K562 (cell line): ENCODE data around the gene CCDC116. TPM values are rescaled to one million over a fixed set of nuclear protein-coding genes. Genes with fewer than 3 reads are reported as not detected.

Experiments used
- CBFA2T2 ChIP-seq: fragments of 450-650 bp; conservative IDR thresholded peaks from 2 replicates; pipeline ENCODE4 v1.6.1; 2017; ENCODE audit warnings: mild to moderate bottlenecking
- GABPB1 ChIP-seq: sonication (generic); formaldehyde crosslinking; IDR thresholded peaks from 2 replicates; pipeline ENCODE4 v1.8.0; 2022; ENCODE audit warnings: mild to moderate bottlenecking, missing genetic modification reagents
- KLF13 ChIP-seq: fragments of 450-650 bp; IDR thresholded peaks from 2 replicates; pipeline ENCODE4 v1.6.1; 2016; ENCODE audit warnings: missing genetic modification characterization, low read depth, mild to moderate bottlenecking, missing compliant biosample characterization, moderate library complexity, borderline replicate concordance
- SIN3B ChIP-seq: fragments of 450-650 bp; IDR thresholded peaks from 2 replicates; pipeline ENCODE4 v1.6.1; 2017; ENCODE audit warnings: low read depth, mild to moderate bottlenecking, moderate library complexity
- SRF ChIP-seq, 2 experiments: fragments of 250-450, 450-650 bp in 1 of 2; sonication (Bioruptor Pico) in 1 of 2; sonication (generic) in 1 of 2; formaldehyde crosslinking; IDR thresholded peaks; 2 replicates each; pipeline versions ENCODE4 v1.5.0 to v1.5.1; 2020 to 2022; ENCODE audit warnings: mild to moderate bottlenecking in 1 of 2, missing genetic modification reagents in 1 of 2
- WHSC1 ChIP-seq: IDR thresholded peaks from one replicate; pipeline ENCODE4 v1.6.1; 2012; ENCODE audit warnings: low read length, control low read depth, inconsistent platforms
- ZBED1 ChIP-seq: IDR thresholded peaks from 2 replicates; pipeline ENCODE4 v1.6.1; 2014
- ZNF408 ChIP-seq: fragments of 250-450 bp; sonication (Bioruptor Pico); IDR thresholded peaks from 2 replicates; pipeline ENCODE4 v1.4.0; 2020; ENCODE audit warnings: low read depth, mild to moderate bottlenecking, moderate library complexity
- ZNF436 ChIP-seq: fragments of 250-450, 450-650 bp; sonication (Bioruptor Pico); formaldehyde crosslinking; IDR thresholded peaks from 2 replicates; pipeline ENCODE4 v1.7.0; 2020; ENCODE audit warnings: mild to moderate bottlenecking
- polyA plus RNA-seq, 8 experiments: library from polyadenylated mRNA; depleted of rRNA in 4 of 8; stranded (reverse) in 5 of 8; unstranded in 3 of 8; fragments of >200 nt; fragmentation: Nextera tagmentation in 2 of 8; fragmentation: Illumina TruSeq in 1 of 8; extraction: Ambion mirVana in 2 of 8; extraction: Trizol in 1 of 8; gene quantifications; 2 replicates each; pipeline versions ENCODE4 v1.2.1 to v1.2.3, GENCODE V29; 2011 to 2014; ENCODE audit warnings: inconsistent platforms in 1 of 8, missing spikeins in 1 of 8
- total RNA-seq, 7 experiments: library from RNA; depleted of rRNA in 6 of 7; stranded (reverse); fragments of >200 nt in 6 of 7; fragmentation: Illumina TruSeq in 2 of 7; extraction: Trizol in 2 of 7; gene quantifications; 2 replicates each; pipeline versions ENCODE4 v1.2.1 to v1.2.3, GENCODE V29; 2011 to 2021; ENCODE audit warnings: low replicate concordance in 1 of 7
- TF ChIP-seq, protein P1 (sequence below): fragments of 450-650 bp; IDR thresholded peaks from 2 replicates; pipeline ENCODE4 v1.6.1; 2018; ENCODE audit not compliant: partially characterized antibody
- TF ChIP-seq, protein P2 (sequence below), 2 experiments: fragments of 250-450 bp in 1 of 2; fragments of 450-650 bp in 1 of 2; sonication (Bioruptor Pico) in 1 of 2; IDR thresholded peaks; 2 replicates each; pipeline versions ENCODE4 v1.6.1 to v1.8.0; 2016 to 2021; ENCODE audit warnings: mild to moderate bottlenecking in 2 of 2, moderate library complexity in 2 of 2, missing compliant biosample characterization in 1 of 2, missing genetic modification characterization in 1 of 2
- TF ChIP-seq, protein P3 (sequence below): fragments of 450-650 bp; IDR thresholded peaks from 2 replicates; pipeline ENCODE4 v1.7.1; 2018; ENCODE audit warnings: mild to moderate bottlenecking, low read depth; ENCODE audit not compliant: partially characterized antibody
- TF ChIP-seq, protein P4 (sequence below): fragments of 250-450 bp; sonication (Bioruptor Pico); IDR thresholded peaks from 2 replicates; pipeline ENCODE4 v1.4.0; 2020; ENCODE audit warnings: mild to moderate bottlenecking, moderate library complexity
- TF ChIP-seq, protein P5 (sequence below), 2 experiments: fragments of 450-650 bp in 1 of 2; sonication (generic) in 1 of 2; formaldehyde crosslinking in 1 of 2; IDR thresholded peaks in 1 of 2; conservative IDR thresholded peaks in 1 of 2; 2 replicates each; pipeline versions ENCODE4 v1.6.1 to v1.8.1; 2016 to 2023; ENCODE audit warnings: mild to moderate bottlenecking in 2 of 2, moderate library complexity in 2 of 2, inconsistent platforms in 1 of 2, missing genetic modification reagents in 1 of 2
- TF ChIP-seq, protein P6 (sequence below): fragments of 250-450 bp; sonication (Bioruptor Pico); IDR thresholded peaks from 2 replicates; pipeline ENCODE4 v1.9.0; 2021; ENCODE audit warnings: mild to moderate bottlenecking
- TF ChIP-seq, protein P7 (sequence below): fragments of 450-650 bp; formaldehyde crosslinking; IDR thresholded peaks from 2 replicates; pipeline ENCODE4 v1.4.0; 2022; ENCODE audit warnings: mild to moderate bottlenecking, moderate library complexity

The CCDC116 gene
- total and polyA plus RNA-seq, 9 of the 15 experiments (the other 6 are each of a cell fraction or from before 2014, with no cell fraction given) = 1.6 to 11.3 (median 4.7) TPM

DNA sequence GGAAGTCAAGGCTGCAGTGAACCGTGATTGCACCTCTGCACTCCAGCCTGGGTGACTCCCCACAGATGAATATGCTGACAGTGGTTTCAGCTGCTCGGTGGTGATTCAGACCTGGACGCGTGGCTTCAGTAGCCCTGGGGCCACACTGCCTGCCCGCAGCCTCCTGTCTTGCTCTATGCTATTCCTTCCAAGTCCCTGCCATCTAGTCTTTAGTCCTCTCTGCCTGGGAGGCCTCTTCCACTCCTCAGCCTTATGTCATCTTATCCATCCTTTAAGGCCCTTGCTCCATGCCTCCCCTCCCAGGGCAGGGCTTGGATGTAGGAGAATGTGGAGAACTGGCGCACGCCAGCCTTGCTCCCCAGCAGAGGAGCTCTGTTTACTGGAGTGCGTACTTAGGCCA, 25.8 kb upstream of the CCDC116 start (continued):
- TF ChIP-seq GABPB1 (no peak), WHSC1 (peak; percentile 100), SRF (CRISPR knock-in tag; IDR thresholded peaks at IDR 0.05) (peak in 1 of 2 experiments; percentile 59; a peak in 1 of 4 replicates), ZNF408 (CRISPR knock-in tag) (no peak), KLF13 (tag) (peak; percentile 56; the same call in 1 of the 2 replicates), ZBED1 (no peak), ZNF436 (CRISPR knock-in tag) (0 out of 2 replicates have a peak, but pooled peaks have one; percentile 41), CBFA2T2 (no peak), SIN3B (no peak)
- TF ChIP-seq, protein P1, sequence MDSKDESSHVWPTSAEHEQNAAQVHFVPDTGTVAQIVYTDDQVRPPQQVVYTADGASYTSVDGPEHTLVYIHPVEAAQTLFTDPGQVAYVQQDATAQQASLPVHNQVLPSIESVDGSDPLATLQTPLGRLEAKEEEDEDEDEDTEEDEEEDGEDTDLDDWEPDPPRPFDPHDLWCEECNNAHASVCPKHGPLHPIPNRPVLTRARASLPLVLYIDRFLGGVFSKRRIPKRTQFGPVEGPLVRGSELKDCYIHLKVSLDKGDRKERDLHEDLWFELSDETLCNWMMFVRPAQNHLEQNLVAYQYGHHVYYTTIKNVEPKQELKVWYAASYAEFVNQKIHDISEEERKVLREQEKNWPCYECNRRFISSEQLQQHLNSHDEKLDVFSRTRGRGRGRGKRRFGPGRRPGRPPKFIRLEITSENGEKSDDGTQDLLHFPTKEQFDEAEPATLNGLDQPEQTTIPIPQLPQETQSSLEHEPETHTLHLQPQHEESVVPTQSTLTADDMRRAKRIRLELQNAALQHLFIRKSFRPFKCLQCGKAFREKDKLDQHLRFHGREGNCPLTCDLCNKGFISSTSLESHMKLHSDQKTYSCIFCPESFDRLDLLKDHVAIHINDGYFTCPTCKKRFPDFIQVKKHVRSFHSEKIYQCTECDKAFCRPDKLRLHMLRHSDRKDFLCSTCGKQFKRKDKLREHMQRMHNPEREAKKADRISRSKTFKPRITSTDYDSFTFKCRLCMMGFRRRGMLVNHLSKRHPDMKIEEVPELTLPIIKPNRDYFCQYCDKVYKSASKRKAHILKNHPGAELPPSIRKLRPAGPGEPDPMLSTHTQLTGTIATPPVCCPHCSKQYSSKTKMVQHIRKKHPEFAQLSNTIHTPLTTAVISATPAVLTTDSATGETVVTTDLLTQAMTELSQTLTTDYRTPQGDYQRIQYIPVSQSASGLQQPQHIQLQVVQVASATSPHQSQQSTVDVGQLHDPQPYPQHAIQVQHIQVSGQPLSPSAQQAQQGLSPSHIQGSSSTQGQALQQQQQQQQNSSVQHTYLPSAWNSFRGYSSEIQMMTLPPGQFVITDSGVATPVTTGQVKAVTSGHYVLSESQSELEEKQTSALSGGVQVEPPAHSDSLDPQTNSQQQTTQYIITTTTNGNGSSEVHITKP = no peak
- TF ChIP-seq, protein P2, sequence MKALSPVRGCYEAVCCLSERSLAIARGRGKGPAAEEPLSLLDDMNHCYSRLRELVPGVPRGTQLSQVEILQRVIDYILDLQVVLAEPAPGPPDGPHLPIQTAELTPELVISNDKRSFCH (CRISPR knock-in tag; IDR thresholded peaks at IDR 0.05) = no peak
- TF ChIP-seq, protein P2 (tag; IDR thresholded peaks at IDR 0.05) = no peak
- TF ChIP-seq, protein P3, sequence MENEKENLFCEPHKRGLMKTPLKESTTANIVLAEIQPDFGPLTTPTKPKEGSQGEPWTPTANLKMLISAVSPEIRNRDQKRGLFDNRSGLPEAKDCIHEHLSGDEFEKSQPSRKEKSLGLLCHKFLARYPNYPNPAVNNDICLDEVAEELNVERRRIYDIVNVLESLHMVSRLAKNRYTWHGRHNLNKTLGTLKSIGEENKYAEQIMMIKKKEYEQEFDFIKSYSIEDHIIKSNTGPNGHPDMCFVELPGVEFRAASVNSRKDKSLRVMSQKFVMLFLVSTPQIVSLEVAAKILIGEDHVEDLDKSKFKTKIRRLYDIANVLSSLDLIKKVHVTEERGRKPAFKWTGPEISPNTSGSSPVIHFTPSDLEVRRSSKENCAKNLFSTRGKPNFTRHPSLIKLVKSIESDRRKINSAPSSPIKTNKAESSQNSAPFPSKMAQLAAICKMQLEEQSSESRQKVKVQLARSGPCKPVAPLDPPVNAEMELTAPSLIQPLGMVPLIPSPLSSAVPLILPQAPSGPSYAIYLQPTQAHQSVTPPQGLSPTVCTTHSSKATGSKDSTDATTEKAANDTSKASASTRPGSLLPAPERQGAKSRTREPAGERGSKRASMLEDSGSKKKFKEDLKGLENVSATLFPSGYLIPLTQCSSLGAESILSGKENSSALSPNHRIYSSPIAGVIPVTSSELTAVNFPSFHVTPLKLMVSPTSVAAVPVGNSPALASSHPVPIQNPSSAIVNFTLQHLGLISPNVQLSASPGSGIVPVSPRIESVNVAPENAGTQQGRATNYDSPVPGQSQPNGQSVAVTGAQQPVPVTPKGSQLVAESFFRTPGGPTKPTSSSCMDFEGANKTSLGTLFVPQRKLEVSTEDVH = no peak
- TF ChIP-seq, protein P4, sequence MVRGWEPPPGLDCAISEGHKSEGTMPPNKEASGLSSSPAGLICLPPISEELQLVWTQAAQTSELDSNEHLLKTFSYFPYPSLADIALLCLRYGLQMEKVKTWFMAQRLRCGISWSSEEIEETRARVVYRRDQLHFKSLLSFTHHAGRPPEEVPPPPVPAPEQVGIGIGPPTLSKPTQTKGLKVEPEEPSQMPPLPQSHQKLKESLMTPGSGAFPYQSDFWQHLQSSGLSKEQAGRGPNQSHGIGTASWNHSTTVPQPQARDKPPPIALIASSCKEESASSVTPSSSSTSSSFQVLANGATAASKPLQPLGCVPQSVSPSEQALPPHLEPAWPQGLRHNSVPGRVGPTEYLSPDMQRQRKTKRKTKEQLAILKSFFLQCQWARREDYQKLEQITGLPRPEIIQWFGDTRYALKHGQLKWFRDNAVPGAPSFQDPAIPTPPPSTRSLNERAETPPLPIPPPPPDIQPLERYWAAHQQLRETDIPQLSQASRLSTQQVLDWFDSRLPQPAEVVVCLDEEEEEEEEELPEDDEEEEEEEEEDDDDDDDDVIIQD = 0 out of 2 replicates have a peak, but pooled peaks have one; percentile 38
- TF ChIP-seq, protein P5, sequence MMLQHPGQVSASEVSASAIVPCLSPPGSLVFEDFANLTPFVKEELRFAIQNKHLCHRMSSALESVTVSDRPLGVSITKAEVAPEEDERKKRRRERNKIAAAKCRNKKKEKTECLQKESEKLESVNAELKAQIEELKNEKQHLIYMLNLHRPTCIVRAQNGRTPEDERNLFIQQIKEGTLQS (IDR thresholded peaks at IDR 0.05) = no peak
- TF ChIP-seq, protein P5 (CRISPR knock-in tag; conservative IDR thresholded peaks at IDR 0.05) = 0 out of 2 replicates have a peak, but pooled peaks have one; percentile 26
- TF ChIP-seq, protein P6, sequence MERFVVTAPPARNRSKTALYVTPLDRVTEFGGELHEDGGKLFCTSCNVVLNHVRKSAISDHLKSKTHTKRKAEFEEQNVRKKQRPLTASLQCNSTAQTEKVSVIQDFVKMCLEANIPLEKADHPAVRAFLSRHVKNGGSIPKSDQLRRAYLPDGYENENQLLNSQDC = no peak
- TF ChIP-seq, protein P7, sequence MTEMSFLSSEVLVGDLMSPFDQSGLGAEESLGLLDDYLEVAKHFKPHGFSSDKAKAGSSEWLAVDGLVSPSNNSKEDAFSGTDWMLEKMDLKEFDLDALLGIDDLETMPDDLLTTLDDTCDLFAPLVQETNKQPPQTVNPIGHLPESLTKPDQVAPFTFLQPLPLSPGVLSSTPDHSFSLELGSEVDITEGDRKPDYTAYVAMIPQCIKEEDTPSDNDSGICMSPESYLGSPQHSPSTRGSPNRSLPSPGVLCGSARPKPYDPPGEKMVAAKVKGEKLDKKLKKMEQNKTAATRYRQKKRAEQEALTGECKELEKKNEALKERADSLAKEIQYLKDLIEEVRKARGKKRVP = 0 out of 2 replicates have a peak, but pooled peaks have one; percentile 21
